ENCODE measurements around the gene RHCE.

DNA sequence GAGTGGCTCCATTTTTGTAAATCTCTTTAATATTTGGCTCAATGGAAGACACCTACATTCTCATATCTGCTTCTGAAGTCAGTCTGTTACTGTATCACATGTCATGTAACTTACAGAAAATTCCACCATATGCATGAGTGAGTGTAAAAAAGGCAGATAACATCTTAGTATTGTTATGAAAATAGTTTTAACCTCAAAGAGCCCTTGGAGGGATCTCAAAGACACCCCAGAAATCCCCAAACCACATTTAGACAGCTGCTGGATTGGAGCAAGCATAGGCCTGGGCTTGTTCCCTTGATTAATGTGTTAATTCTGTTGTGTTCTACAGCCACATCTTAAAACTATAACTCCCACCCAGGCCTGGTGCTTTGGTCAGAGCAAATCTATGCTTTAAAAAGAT is 26.9 kb upstream of the RHCE start:
- TF ChIP-seq POLR2A (IDR thresholded peaks at IDR 0.05; ENCODE audit: low read depth, low read length) (no peak), POLR2AphosphoS5 (IDR thresholded peaks at IDR 0.05; ENCODE audit: low read depth, low read length) (no peak)

Data from GM12892 (cell line).